ENCODE measurements around the gene CD96.

The CD96 gene

GRCh38 chr3:111592936-111593335, 50.9 kb downstream of the CD96 start:
- in situ Hi-C loops (cut with MboI; ENCODE audit: low sequenced_read_pairs): no loop called here

GRCh38 chr3:111593666-111594065, 51.7 kb downstream of the CD96 start:
- in situ Hi-C loops (cut with MboI; ENCODE audit: low sequenced_read_pairs): no loop called here

- in situ Hi-C loops (cut with MboI; ENCODE audit: low sequenced_read_pairs): no loop called here
Observed at GRCh38 chr3:111594205-111594604, 52.2 kb downstream of the CD96 start.

- in situ Hi-C loops (cut with MboI; ENCODE audit: low sequenced_read_pairs): no loop called here
Observed at GRCh38 chr3:111594781-111595180, 52.8 kb downstream of the CD96 start.

- in situ Hi-C loops (cut with MboI; ENCODE audit: low sequenced_read_pairs): no loop called here
Observed at GRCh38 chr3:111595232-111595631, 53.2 kb downstream of the CD96 start, which contains the start of gene ZBED2. Gene ZBED2 (minus strand): TSS chr3:111595346. CDS start chr3:111594201, 1,145 bp downstream.

GRCh38 chr3:111596328-111596727, 54.3 kb downstream of the CD96 start:
- in situ Hi-C loops (cut with MboI; ENCODE audit: low sequenced_read_pairs): no loop called here

GRCh38 chr3:111598139-111598538, 56.1 kb downstream of the CD96 start:
- in situ Hi-C loops (cut with MboI; ENCODE audit: low sequenced_read_pairs): no loop called here

GRCh38 chr3:111598552-111598951, 56.6 kb downstream of the CD96 start:
- in situ Hi-C loops (cut with MboI; ENCODE audit: low sequenced_read_pairs): no loop called here

GRCh38 chr3:111601810-111602209, 59.8 kb downstream of the CD96 start:
- in situ Hi-C loops (cut with MboI; ENCODE audit: low sequenced_read_pairs): no loop called here

GRCh38 chr3:111603679-111604078, 61.7 kb downstream of the CD96 start:
- in situ Hi-C loops (cut with MboI; ENCODE audit: low sequenced_read_pairs): no loop called here

- in situ Hi-C loops (cut with MboI; ENCODE audit: low sequenced_read_pairs): no loop called here
Observed at GRCh38 chr3:111604119-111604518, 62.1 kb downstream of the CD96 start.

GRCh38 chr3:111605018-111605417, 63.0 kb downstream of the CD96 start:
- in situ Hi-C loops (cut with MboI; ENCODE audit: low sequenced_read_pairs): no loop called here

- in situ Hi-C loops (cut with MboI; ENCODE audit: low sequenced_read_pairs): no loop called here
Observed at GRCh38 chr3:111605493-111605892, 63.5 kb downstream of the CD96 start.

GRCh38 chr3:111607240-111607920, 65.4 kb downstream of the CD96 start:
- in situ Hi-C loops (cut with MboI; ENCODE audit: low sequenced_read_pairs): no loop called here

GRCh38 chr3:111608383-111608782, 66.4 kb downstream of the CD96 start:
- in situ Hi-C loops (cut with MboI; ENCODE audit: low sequenced_read_pairs): no loop called here

GRCh38 chr3:111609700-111610099, 67.7 kb downstream of the CD96 start:
- in situ Hi-C loops (cut with MboI; ENCODE audit: low sequenced_read_pairs): no loop called here

- in situ Hi-C loops (cut with MboI; ENCODE audit: low sequenced_read_pairs): no loop called here
Observed at GRCh38 chr3:111610189-111610588, 68.2 kb downstream of the CD96 start.

GRCh38 chr3:111610612-111611054, 68.6 kb downstream of the CD96 start:
- in situ Hi-C loops (cut with MboI; ENCODE audit: low sequenced_read_pairs): no loop called here

- in situ Hi-C loops (cut with MboI; ENCODE audit: low sequenced_read_pairs): no loop called here
Observed at GRCh38 chr3:111613294-111613693, 71.3 kb downstream of the CD96 start.

GRCh38 chr3:111615880-111616279, 73.9 kb downstream of the CD96 start:
- in situ Hi-C loops (cut with MboI; ENCODE audit: low sequenced_read_pairs): no loop called here

GRCh38 chr3:111616417-111617105, 74.6 kb downstream of the CD96 start:
- in situ Hi-C loops (cut with MboI; ENCODE audit: low sequenced_read_pairs): no loop called here

- in situ Hi-C loops (cut with MboI; ENCODE audit: low sequenced_read_pairs): no loop called here
Observed at GRCh38 chr3:111617406-111617805, 75.4 kb downstream of the CD96 start.

Data from HL-60/S4 treated with retinoic acid at 250 ng/mL for 4 days and 3 days (cell line).